IMR-90 (cell line): ENCODE measurements around the gene PRKG2. TPM values are rescaled to one million over a fixed set of nuclear protein-coding genes. Genes with fewer than 3 reads are reported as not detected.

ENCODE experiments used
- ATAC-seq: fragments of 200-7000 bp; cut with Tn5 transposase; 2 replicates; pipeline ENCODE4 v1.9.1; 2020; ENCODE audit warnings: low read depth, mild to moderate bottlenecking, moderate library complexity
- BruUV-seq: library from RNA; stranded (reverse); fragments of 400-500 nt; replicated peaks from 2 replicates; lab custom pipeline; 2021; lab: Mats Ljungman, UMichigan
- CTCF ChIA-PET: fragments of 300-600 bp; formaldehyde crosslinking; extraction: SDS; loops from one replicate; lab custom pipeline; 2021; ENCODE audit warnings: antibody characterized with exemption; lab: Yijun Ruan, JAX
- POLR2A ChIA-PET: fragments of 300-600 bp; sonication (Branson Sonifier 250); formaldehyde crosslinking; loops from one replicate; lab custom pipeline; 2022; ENCODE audit warnings: antibody characterized with exemption; ENCODE audit not compliant: unreplicated experiment; lab: Charles Lee
- DNase-seq: peaks from one replicate; pipeline ENCODE4 v3.0.0; 2013
- H2AFZ ChIP-seq: replicated peaks from 2 replicates; pipeline ENCODE3; 2013; ENCODE audit warnings: low read length, mild to moderate bottlenecking; ENCODE audit not compliant: poor library complexity
- H2AK5ac ChIP-seq: 2 replicates; pipeline ENCODE4 v1.6.1; 2013; ENCODE audit warnings: low read depth, low read length, inconsistent platforms
- H2AK9ac ChIP-seq: replicated peaks from 2 replicates; pipeline ENCODE3; 2013; ENCODE audit warnings: mild to moderate bottlenecking, low read depth, low read length, moderate library complexity; ENCODE audit not compliant: poor library complexity
- H2BK120ac ChIP-seq: 2 replicates; pipeline ENCODE4 v1.6.1; 2013; ENCODE audit warnings: low read depth, low read length, inconsistent platforms
- H2BK15ac ChIP-seq: 3 replicates; pipeline ENCODE4 v1.6.1; 2013; ENCODE audit warnings: low read depth, low read length, inconsistent platforms
- H2BK20ac ChIP-seq: 2 replicates; pipeline ENCODE4 v1.6.1; 2013; ENCODE audit warnings: low read depth, mild to moderate bottlenecking, inconsistent platforms, low read length, moderate library complexity
- H2BK5ac ChIP-seq: 2 replicates; pipeline ENCODE4 v1.6.1; 2013; ENCODE audit warnings: mild to moderate bottlenecking, low read depth, low read length, inconsistent platforms; ENCODE audit not compliant: poor library complexity, severe bottlenecking
- H3K14ac ChIP-seq: replicated peaks from 2 replicates; pipeline ENCODE4 v1.6.1; 2013; ENCODE audit warnings: low read depth, low read length, inconsistent platforms
- H3K18ac ChIP-seq: 2 replicates; pipeline ENCODE4 v1.6.1; 2013; ENCODE audit warnings: low read depth, low read length, control low read depth
- H3K23ac ChIP-seq: 2 replicates; pipeline ENCODE4 v1.6.1; 2013; ENCODE audit warnings: low read depth, low read length, inconsistent platforms
- H3K27ac ChIP-seq: 2 replicates; pipeline ENCODE4 v1.5.1; 2013; ENCODE audit warnings: mild to moderate bottlenecking, control low read depth, low read length; ENCODE audit not compliant: insufficient read depth
- H3K27me3 ChIP-seq: 2 replicates; pipeline ENCODE4 v1.6.1; 2013; ENCODE audit warnings: low read length; ENCODE audit not compliant: control insufficient read depth, insufficient read depth
- H3K36me3 ChIP-seq: 2 replicates; pipeline ENCODE4 v1.6.1; 2013; ENCODE audit warnings: low read length, mixed read lengths; ENCODE audit not compliant: control insufficient read depth, insufficient read depth
- H3K4ac ChIP-seq: 2 replicates; pipeline ENCODE4 v1.6.1; 2013; ENCODE audit warnings: low read depth, low read length, inconsistent platforms
- H3K4me1 ChIP-seq: 2 replicates; pipeline ENCODE4 v1.6.1; 2013; ENCODE audit warnings: low read length, mixed read lengths; ENCODE audit not compliant: control insufficient read depth, insufficient read depth
- H3K4me2 ChIP-seq: 2 replicates; pipeline ENCODE4 v1.6.1; 2013; ENCODE audit warnings: low read depth, mild to moderate bottlenecking, control low read depth, low read length, moderate library complexity
- H3K4me3 ChIP-seq: 2 replicates; pipeline ENCODE4 v1.5.1; 2013; ENCODE audit warnings: low read depth, mild to moderate bottlenecking, control low read depth, low read length, moderate library complexity; ENCODE audit not compliant: insufficient read depth
- H3K56ac ChIP-seq: 2 replicates; pipeline ENCODE4 v1.6.1; 2013; ENCODE audit warnings: low read length, inconsistent platforms; ENCODE audit not compliant: insufficient read depth; ENCODE audit errors: extremely low read depth
- H3K79me1 ChIP-seq, 2 experiments: 2 replicates each; pipeline ENCODE4 v1.6.1; 2013; ENCODE audit warnings: low read length in 2 of 2, inconsistent platforms in 1 of 2, low read depth in 1 of 2
- H3K9ac ChIP-seq: 2 replicates; pipeline ENCODE4 v1.6.1; 2013; ENCODE audit warnings: low read depth, low read length, control low read depth
- H3K9me1 ChIP-seq: 2 replicates; pipeline ENCODE4 v1.6.1; 2013; ENCODE audit warnings: low read length, inconsistent platforms; ENCODE audit not compliant: insufficient read depth
- H3K9me3 ChIP-seq: 2 replicates; pipeline ENCODE4 v1.6.1; 2013; ENCODE audit warnings: low read length; ENCODE audit not compliant: control insufficient read depth, insufficient read depth
- H4K20me1 ChIP-seq: 2 replicates; pipeline ENCODE4 v1.6.1; 2013; ENCODE audit warnings: low read length, inconsistent platforms; ENCODE audit not compliant: insufficient read depth
- H4K5ac ChIP-seq: 2 replicates; pipeline ENCODE4 v1.6.1; 2013; ENCODE audit warnings: mild to moderate bottlenecking, low read depth, low read length, control low read depth
- H4K8ac ChIP-seq, 2 experiments: 2 replicates each; pipeline ENCODE4 v1.6.1; 2013; ENCODE audit warnings: low read depth in 2 of 2, low read length in 2 of 2, control low read depth in 1 of 2, inconsistent platforms in 1 of 2
- H4K91ac ChIP-seq: 2 replicates; pipeline ENCODE4 v1.6.1; 2013; ENCODE audit warnings: low read depth, low read length, inconsistent platforms; ENCODE audit not compliant: insufficient read depth
- CEBPB ChIP-seq: IDR thresholded peaks from 2 replicates; pipeline ENCODE4 v1.6.1; 2012; ENCODE audit warnings: low read depth, low read length, improper control_type of control experiment
- CHD1 ChIP-seq: IDR thresholded peaks from 2 replicates; pipeline ENCODE4 v1.6.1; 2012; ENCODE audit warnings: low read depth, low read length, improper control_type of control experiment
- MAFK ChIP-seq: IDR thresholded peaks from 2 replicates; pipeline ENCODE4 v1.6.1; 2012; ENCODE audit warnings: low read depth, low read length, improper control_type of control experiment
- MAZ ChIP-seq: IDR thresholded peaks from 2 replicates; pipeline ENCODE4 v1.6.1; 2012; ENCODE audit warnings: low read depth, mild to moderate bottlenecking, low read length, improper control_type of control experiment, moderate library complexity, borderline replicate concordance
- NFE2L2 ChIP-seq: fragments of 150-350 bp; IDR thresholded peaks from 2 replicates; pipeline ENCODE4 v1.6.1; 2016; ENCODE audit warnings: low read depth, mild to moderate bottlenecking, low read length
- POLR2A ChIP-seq: IDR thresholded peaks from 2 replicates; pipeline ENCODE4 v1.6.1; 2012; ENCODE audit warnings: mild to moderate bottlenecking, low read depth, low read length
- RCOR1 ChIP-seq: IDR thresholded peaks from 2 replicates; pipeline ENCODE4 v1.6.1; 2012; ENCODE audit warnings: mild to moderate bottlenecking, low read length, improper control_type of control experiment; ENCODE audit not compliant: insufficient replicate concordance
- RFX5 ChIP-seq: IDR thresholded peaks from 2 replicates; pipeline ENCODE4 v1.8.0; 2012; ENCODE audit warnings: low read depth, mild to moderate bottlenecking, low read length, moderate library complexity
- SMC3 ChIP-seq: fragments of 150-350 bp; IDR thresholded peaks from 2 replicates; pipeline ENCODE4 v1.6.1; 2016; ENCODE audit warnings: low read depth, mild to moderate bottlenecking, antibody characterized with exemption, low read length, moderate library complexity
- WGBS, 2 experiments: methylation state at CpG; one replicate each; pipeline versions ENCODE4 v1.1.5 to v1.1.7; 2013; ENCODE audit warnings: missing lambda C conversion rate in 2 of 2; ENCODE audit not compliant: insufficient read length in 1 of 2; ENCODE audit errors: extremely low coverage in 2 of 2; 5-methylcytosine and 5-hydroxymethylcytosine counted together
- dilution Hi-C: fragments of 300-500 bp; cut with HindIII; formaldehyde crosslinking; loops from one replicate; pipeline ENCODE4 v1.14.3; 2018; ENCODE audit warnings: low sequenced_read_pairs; ENCODE audit not compliant: unreplicated experiment
- in situ Hi-C: fragments of 300-500 bp; cut with MboI; formaldehyde crosslinking; loops from 3 replicates; pipeline ENCODE4 v1.14.3; 2019; ENCODE audit warnings: low sequenced_read_pairs, inconsistent platforms, mixed read lengths
- intact Hi-C: fragments of 100-400 bp; cut with micrococcal nuclease; formaldehyde crosslinking; loops from 2 replicates; pipeline ENCODE4 v1.10.0; 2022
- polyA plus RNA-seq, 3 experiments: library from polyadenylated mRNA; depleted of rRNA; stranded (reverse); fragments of >200 nt; gene quantifications; 2 replicates each; pipeline ENCODE4 v1.2.3, GENCODE V29; 2012; ENCODE audit warnings: low replicate concordance in 1 of 3
- total RNA-seq: library from RNA; depleted of rRNA; stranded (reverse); fragments of >200 nt; gene quantifications from 2 replicates; pipeline ENCODE4 v1.2.3, GENCODE V29; 2012
- TF ChIP-seq, protein P1 (sequence below): fragments of 150-350 bp; IDR thresholded peaks from 2 replicates; pipeline ENCODE4 v1.6.1; 2017; ENCODE audit warnings: mild to moderate bottlenecking, antibody characterized with exemption, low read length, low read depth
- TF ChIP-seq, protein P2 (sequence below): fragments of 150-350 bp; IDR thresholded peaks from 2 replicates; pipeline ENCODE4 v1.6.1; 2016; ENCODE audit warnings: low read depth, mild to moderate bottlenecking, low read length, moderate library complexity, borderline replicate concordance

PRKG2 gene
- total and polyA plus RNA-seq, 2 of the 4 experiments (the other 2 are of a cell fraction) = 0.44 to 2.0 TPM

- ATAC-seq (no peak), DNase-seq (no peak)
- Histone ChIP-seq H3K18ac (no peak overlapping the region), H3K4me3 (no peak overlapping the region), H3K4me1 (no peaks in the 10 kb centered on the region), H4K20me1 (no peaks in the 10 kb centered on the region), H4K91ac (no peak overlapping the region), H2BK120ac (no peak overlapping the region), H3K36me3 (no peaks in the 10 kb centered on the region), H3K56ac (no peak overlapping the region), H3K4me2 (no peak overlapping the region), H3K9ac (no peak overlapping the region), H3K4ac (no peak overlapping the region), H3K9me3 (no peaks in the 10 kb centered on the region), H2BK5ac (no peak overlapping the region), H2BK15ac (no peak overlapping the region), H3K23ac (no peak overlapping the region), H3K9me1 (no peaks in the 10 kb centered on the region), H3K27me3 (no peaks in the 10 kb centered on the region), H2AK5ac (no peak overlapping the region), H3K27ac (no peak overlapping the region), H2AK9ac (no peak overlapping the region), H3K14ac (no peak overlapping the region), H2BK20ac (no peak overlapping the region), H4K5ac (no peak overlapping the region), H2AFZ (no peak overlapping the region), H4K8ac (no peak overlapping the region), H3K79me1 (no peaks in the 10 kb centered on the region)
- TF ChIP-seq SMC3 (no peak), POLR2A (no peak), MAFK (no peak), CEBPB (no peak), CHD1 (no peak), RCOR1 (no peak), RFX5 (no peak), MAZ (no peak), NFE2L2 (no peak)
- TF ChIP-seq, protein P1, sequence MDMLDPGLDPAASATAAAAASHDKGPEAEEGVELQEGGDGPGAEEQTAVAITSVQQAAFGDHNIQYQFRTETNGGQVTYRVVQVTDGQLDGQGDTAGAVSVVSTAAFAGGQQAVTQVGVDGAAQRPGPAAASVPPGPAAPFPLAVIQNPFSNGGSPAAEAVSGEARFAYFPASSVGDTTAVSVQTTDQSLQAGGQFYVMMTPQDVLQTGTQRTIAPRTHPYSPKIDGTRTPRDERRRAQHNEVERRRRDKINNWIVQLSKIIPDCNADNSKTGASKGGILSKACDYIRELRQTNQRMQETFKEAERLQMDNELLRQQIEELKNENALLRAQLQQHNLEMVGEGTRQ = no peak
- TF ChIP-seq, protein P2, sequence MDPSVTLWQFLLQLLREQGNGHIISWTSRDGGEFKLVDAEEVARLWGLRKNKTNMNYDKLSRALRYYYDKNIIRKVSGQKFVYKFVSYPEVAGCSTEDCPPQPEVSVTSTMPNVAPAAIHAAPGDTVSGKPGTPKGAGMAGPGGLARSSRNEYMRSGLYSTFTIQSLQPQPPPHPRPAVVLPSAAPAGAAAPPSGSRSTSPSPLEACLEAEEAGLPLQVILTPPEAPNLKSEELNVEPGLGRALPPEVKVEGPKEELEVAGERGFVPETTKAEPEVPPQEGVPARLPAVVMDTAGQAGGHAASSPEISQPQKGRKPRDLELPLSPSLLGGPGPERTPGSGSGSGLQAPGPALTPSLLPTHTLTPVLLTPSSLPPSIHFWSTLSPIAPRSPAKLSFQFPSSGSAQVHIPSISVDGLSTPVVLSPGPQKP = no peak
- intact Hi-C loops = no loop called here
- in situ Hi-C loops = no loop called here
- dilution Hi-C loops = no loop called here
- no CpG with 5 or more reads among the region's 3 CpGs for WGBS, 2 experiments
- ChIA-PET CTCF (no interaction called here), POLR2A (no interaction called here)
- BruUV-seq = no TSS peak
These were observed 30.4 kb upstream of the PRKG2 start for GRCh38 chr4:81245218-81246009.
